HG03108 (cell line): ENCODE results near the gene GNL2.
"Not testable (repeated sequence)": the region's sequence is repeated elsewhere in the genome, so short reads cannot be mapped to it uniquely, and the experiment has no call there.

Source experiments
- ATAC-seq: cut with Tn5 transposase; IDR thresholded peaks from one replicate; pipeline ENCODE4 v1.9.1; 2021; ENCODE audit warnings: moderate library complexity; ENCODE audit not compliant: unreplicated experiment

Gene GNL2

DNA sequence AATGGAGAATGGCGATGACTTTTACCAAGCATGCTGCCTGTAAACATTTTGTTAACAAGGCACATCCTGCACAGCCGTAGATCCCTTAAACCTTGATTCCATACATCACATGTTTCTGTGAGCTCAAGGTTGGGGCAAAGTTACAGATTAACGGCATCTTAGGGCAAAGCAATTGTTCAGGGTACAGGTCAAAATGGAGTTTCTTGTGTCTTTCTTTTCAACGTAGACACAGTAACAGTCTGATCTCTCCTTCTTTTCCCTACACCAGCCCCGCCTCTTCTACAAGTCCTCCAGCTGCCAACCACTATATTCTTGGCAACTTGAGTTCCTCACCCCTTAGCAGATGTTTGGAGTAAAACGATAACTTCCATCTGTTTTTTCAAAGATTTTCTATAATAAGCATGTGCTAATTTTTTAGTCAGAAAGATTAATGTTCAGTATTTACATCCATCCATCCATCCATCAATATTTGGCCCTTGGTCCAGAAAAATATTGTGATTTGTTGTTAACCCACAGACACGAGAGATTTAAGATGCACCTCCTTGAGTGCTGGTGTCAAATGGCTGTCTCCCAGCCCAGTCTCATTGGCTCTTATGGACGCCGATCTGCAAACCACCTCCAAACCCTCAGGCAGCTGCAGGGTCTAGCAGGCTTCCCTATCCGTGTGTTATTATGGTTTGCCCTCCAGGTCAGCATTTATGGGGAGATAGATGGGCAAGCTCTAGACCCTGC, 35.2 kb downstream of the GNL2 start:
- ATAC-seq: no peak

DNA sequence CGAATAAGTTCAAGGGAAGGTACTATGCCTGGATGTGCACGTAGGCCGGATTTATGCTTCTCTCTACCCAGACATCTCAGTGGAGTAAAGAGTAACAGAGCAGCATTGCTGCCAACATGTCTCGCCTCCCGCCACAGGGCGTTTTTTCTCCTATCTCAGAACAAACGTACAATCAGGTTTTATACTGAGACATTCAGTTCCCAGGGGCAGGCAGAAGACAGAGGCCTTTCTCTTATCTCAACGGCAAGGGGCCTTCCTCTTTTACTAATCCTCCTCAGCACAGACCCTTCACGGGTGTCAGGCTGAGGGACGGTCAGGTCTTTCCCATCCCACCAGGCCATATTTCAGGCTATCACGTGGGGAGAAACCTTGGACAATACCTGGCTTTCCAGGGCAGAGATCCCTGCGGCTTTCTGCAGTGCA, 35.8 kb downstream of the GNL2 start:
- ATAC-seq: not testable (repeated sequence)

DNA sequence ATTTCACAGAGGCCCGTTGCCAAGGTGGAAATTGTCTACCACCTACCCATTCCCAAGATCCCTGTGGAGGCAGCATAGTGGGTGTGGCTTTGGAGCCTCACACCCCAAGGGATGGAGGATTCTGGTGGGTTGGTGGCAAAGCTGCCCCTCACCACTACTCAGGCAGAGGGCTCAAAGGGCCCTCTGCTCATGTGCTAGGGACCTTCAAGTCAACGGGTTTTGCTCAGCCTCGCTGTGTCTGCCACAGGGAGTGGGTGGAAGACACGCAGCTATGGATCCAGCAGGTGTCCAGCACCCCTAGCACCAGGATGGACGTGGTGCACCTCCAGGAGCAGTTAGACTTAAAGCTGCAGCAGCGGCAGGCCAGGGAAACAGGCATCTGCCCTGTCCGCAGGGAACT, 36.7 kb downstream of the GNL2 start:
- no peak for ATAC-seq

DNA sequence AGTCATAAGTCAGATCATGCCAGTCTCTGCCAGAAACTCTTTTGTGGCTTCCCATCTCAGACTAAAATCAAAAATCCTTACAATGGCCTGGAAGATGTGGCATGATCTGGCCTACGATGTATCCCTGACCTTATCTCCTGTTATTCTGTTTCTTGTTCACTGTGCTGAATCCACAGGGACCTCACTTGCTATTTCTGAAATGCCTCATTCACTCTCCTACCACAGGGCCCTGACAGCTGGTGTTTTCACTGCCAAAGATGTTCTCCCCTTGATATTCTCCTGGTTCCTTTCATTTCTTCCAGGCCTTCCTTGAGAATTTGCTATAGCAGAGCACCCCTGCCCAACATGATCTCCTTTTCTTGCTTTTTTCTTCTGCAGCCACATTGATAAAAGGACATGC, 37.3 kb downstream of the GNL2 start:
- no peak for ATAC-seq

DNA sequence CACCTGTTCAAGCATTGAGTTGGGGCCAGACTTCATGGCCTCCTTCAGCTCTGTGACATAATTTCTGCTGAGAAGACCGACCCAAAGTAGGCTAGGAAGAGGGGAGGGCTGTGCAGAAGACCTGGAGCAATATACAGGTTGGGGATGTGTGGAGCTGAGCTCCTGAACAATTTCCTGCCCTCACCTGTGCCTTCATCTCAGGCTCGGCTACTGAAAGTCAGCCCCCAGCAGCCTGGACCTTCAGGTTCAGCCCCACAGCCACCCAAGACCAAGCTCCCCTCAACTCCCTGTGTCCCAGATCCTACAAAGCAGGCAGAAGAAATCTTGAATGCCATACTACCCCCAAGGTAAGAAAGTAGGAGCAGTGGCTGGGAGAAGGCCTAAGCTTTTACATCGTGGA, 38.3 kb downstream of the GNL2 start:
- ATAC-seq: no peak

DNA sequence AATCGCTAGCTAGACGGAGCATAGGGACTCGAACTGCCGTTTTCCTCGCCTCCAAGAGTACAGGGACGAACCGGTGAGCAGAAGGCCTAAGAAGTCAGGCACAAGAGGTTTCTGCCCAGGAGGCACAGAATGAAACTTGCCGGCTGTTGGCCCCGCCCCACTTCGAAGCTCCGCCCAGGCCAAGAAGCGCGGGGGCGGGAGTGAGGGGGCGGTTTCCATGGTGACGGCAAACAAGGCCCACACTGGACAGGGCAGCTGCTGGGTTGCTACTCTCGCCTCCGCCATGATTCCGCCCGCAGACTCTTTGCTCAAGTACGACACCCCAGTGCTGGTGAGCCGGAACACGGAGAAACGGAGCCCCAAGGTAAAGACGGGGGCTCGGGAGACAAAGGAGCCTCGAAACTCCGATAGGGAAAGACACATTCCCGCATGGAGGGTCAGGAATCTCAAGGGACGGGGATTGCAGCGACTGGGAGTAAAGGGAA, 39.0 kb downstream of the GNL2 start, which contains the start of gene DNALI1:
TSS of gene DNALI1 (plus strand) at position 229 of the 485 bp plus-strand sequence. CDS start at position 284, 55 bp downstream.
- ATAC-seq: no peak

DNA sequence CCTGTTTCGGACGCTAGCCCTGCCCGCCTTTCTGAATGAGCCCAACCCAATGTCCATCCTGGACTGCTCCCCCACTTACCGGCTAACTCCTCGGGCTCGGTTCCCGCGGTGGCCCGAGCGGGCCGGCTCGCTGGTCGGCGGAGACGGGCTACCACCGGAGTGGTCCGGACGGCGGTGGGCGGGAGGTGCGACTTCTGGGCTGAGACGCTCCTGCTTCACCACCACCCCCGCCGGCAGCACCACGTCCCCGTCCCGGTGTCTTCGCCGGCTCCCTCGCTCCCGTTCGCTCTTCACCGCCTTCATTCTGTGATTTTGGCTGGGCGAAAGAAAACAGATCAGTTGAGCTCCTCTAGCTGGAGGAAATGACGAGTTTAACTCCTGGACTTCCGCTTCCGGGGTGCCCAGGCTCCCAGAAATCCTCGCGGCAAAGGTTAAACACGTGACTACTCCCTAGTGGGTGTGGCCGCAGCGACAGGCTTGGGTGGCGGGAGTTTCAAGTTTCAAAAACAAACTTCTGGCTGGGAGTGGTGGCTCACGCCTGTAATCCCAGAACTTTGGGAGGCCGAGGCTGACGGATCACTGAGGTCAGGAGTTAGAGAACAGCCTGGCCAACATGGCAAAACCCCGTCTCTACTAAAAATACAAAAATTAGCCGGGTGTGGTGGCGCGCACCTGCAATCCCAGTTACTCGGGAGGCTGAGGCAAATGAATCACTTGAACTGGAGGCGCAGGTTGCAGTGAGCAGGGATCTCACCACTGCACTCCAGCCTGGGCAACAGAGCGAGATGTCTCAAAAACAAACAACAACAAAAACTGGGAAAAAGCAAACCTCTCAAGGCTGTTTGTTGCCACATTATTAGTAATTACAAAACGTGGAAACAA, 41.6 kb downstream of the GNL2 start, which contains the start of gene SNIP1:
TSS of gene SNIP1 (minus strand) at position 367 of the 882 bp plus-strand sequence. CDS start at position 303, 64 bp downstream.
- peak; percentile 73 for ATAC-seq

DNA sequence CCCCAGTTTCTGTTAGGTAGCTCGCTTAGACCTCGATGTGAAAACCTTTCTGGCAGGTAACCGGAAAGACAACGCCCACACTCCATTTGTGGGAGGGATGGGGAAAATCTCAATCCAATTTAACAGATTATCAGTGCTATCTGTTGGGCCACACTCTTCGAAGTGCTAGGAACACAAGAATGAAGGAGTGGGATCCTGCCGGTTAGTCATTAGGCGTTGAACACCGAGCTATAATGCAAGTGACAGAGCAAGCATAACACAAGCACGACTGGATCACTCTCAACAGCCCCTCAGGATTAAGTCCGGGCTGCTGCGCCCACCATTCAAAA, 42.2 kb downstream of the GNL2 start:
- ATAC-seq: no peak

DNA sequence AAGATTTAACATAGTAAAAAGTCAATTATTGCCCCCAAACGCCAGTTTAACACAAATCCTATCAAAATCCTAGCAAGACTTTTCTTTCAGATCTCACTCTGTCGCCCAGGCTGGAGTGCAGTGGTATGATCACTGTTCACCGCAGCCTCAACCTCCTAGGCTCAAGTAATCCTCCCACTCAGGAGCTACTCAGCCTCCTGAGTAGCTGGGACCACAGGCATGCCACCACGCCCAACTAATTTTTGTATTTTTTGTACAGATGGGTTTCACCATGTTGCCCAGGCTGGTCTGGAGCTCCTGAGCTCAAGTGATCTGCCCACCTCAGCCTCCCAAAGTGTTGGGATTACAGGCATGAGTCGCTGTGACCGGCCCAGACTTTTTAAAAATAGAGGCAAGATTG, 46.4 kb downstream of the GNL2 start:
- no peak for ATAC-seq

DNA sequence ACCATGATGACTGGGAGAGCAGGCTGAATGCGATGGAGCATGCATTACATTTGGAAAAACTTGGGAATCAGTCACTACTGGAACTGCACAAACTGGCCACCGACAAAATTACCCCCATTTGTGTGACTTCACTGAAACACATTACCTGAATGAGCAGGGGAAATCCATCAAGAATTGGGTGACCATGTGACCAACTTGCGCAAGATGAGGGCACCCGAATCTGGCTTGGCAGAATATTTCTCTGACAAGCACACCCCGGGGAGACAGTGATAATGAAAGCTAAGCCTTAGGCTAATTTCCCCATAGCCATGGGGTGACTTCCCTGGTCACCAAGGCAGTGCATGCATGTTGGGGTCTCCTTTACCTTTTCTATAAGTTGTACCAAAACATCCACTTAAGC, 50.7 kb downstream of the GNL2 start:
- no peak for ATAC-seq

DNA sequence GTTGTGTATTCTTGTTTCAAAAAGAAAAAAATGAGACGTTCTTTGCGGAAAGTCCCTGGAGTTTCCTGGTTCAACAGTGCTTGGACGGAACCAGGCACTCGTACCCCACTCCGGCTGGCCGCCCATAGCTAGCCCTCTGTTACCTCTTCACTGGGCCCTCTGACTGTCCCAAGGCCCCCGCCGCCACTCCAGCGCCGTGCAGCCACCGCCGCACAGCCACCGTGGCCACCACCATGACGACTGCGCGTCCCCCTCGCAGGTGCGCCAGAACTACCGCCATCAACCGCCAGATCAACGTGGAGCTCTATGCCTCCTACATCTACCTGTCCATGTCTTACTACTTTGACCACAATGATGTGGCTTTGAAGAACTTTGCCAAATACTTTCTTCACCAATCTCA, 51.2 kb downstream of the GNL2 start:
- no peak for ATAC-seq

DNA sequence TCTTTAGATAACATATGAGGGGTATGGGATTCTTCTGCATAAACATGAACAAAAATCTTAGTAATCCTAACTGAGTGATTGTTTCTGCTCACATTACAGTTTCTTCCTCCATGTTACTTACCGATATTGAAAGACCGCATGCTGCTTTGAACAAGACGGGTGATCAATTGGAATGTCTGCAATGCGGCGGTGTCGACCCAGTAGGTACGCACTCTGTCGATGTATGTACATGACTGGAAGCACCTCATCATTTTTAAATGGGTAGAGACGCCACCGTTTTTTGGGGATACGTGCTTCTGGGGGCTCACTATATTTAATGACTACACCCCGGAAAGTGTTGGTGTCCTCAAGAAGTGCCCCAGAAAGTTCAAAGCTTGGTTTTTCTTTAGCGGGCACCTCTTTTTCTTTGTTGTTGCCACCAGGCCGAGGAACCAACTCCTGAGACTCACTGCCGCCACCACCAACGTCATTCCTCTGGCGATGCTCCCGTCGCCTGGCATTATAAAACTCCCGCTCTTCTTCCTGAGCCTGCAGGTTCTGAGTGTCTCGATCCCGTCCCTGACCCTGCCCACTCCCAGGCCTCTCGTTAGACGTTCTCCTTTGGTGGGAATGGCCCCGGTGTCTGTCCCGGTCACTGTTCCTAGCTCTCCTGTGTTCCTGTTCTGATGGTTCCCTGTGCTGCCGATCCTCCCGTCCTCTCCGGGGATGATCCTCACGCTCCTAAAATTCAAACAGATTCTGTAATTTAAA, 55.5 kb downstream of the GNL2 start:
- ATAC-seq: no peak

DNA sequence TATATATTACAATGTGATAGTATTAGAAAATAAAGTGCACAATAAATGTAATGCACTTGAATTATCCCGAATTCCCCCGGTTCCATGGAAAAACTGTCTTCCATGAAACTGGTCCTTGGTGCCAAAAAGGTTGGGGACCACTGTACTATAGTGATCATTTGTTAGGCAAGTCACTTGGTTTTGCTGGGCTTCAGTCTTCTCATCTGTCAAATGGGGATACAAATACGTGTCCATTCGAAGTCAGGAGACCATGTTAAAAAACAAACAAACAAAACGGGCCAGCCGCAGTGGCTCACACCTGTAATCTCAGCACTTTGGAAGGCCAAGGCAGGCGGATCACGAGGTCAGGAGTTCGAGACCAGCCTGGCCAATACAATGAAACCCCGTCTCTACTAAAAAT, 56.6 kb downstream of the GNL2 start:
- ATAC-seq: not testable (repeated sequence)

DNA sequence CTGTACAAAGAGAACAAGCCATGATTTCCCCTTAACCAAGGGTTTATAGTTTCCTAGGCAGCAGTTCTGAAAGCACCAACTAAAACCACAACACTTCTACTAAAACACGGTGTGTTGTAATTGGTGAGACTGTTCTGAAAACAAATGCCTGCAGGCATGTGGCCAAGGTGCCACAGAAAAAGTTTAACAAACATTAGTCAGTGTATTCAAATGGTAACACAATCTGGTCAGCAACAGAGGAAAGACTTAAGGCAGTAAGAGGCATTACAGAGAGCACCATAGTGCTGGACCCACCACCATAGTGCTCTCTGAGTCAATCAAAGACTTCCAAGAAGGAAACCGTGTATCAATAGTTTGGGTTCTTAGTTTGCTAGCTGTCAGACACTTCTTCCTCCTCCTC, 58.4 kb downstream of the GNL2 start:
- no peak for ATAC-seq

DNA sequence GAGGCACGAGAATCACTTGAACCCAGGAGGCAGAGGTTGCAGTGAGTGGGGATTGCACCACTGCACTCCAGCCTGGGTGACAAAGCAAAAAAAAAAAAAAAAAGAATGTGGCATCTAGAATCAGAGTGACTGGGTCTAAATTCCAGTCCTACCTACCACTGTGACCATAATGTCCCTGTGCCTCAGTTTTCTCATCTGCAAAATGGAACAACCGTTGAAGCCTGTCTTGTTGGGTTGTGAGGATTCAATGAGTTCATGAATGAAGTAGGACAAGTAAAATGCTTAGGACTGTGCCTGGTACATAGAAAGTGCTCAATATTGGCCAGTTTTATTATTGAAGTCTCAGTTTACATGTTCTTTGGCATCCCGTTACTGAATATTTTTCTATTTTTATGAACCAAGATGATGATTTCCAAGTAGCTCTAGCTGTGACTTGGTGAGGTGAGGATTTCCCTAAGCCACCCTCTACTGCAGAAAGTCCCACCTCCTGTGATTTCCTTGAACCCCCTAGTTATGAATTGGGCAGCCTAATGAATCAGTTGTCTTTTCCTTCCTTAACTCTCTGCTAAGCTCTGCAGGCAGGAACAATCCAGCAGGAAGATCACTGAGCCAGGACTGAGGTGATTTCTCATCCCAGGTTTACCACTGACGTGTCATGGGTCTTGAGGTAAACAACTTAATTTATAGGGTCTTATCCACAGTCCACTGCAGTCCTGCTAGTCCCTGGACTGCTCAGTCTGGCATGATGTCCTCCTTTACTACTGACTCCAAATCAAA, 62.2 kb downstream of the GNL2 start:
- no peak for ATAC-seq

DNA sequence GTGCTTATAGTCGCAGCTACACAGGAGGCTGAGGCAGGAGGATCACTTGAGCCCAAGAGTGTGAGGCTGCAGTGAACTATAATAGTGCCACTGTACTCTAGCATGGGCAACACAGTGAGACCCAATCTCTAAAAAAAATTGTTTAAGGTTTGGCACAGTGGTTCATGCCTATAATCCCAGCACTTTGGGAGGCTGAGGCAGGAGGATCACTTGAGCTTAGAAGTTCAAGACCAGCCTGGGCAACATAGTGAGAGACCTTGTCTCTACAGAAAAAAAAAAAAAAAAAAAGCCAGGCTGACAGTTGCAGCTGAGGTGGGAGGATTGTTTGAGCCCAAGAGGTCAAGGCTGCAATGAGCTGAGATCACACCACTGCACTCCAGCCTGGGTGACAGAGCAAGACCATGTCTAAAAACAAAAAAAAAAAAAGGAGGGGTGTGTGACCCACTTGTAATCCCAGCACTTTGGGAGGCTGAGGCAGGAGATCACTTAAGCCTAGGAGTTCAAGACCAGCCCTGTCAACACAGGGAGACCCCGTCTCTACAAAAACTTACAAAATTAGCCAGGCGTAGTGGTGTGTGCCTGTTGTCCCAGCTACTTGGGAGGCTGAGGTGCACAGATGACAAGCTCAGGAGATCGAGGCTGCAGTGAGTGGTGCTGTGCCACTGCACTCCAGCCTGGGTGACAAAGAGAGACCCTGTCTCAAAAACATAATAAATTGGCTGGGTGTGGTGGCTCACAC, 63.1 kb downstream of the GNL2 start:
- not testable (repeated sequence) for ATAC-seq

DNA sequence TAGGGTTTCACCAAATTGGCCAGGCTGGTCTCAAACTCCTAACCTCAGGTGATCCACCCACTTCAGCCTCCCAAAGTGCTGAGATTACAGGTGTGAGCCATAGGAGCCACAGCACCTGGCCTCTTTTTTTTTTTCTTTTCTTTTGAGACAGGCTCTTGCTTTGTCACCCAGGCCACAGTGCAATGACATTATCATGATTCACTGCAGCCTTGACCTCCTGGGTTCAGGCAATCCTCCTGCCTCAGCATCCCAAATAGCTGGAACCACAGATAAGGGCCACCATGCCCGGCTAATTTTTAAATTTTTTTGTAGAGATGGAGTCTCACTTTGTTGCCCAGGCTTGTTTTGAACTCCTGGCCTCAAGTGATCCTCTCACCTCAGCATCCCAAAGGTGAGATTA, 65.8 kb downstream of the GNL2 start:
- ATAC-seq: not testable (repeated sequence)

DNA sequence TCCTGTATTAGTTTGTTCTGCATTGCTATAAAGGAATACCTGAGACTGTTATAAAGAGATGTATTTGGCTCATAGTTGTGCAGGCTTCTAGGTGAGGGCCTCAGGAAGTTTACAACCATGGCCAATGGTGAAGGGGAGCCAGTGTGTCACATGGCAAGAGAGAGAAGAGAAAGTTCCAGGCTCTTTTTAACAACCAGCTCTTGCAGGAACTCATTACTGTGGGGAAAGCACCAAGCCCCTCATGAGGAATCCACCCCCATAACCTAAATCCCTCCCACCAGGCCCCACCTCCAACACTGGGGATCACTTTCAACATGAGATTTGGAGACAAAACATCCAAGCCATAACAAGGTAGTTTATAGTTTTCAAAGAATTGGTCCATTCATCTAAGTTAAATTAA, 76.1 kb downstream of the GNL2 start:
- no peak for ATAC-seq

DNA sequence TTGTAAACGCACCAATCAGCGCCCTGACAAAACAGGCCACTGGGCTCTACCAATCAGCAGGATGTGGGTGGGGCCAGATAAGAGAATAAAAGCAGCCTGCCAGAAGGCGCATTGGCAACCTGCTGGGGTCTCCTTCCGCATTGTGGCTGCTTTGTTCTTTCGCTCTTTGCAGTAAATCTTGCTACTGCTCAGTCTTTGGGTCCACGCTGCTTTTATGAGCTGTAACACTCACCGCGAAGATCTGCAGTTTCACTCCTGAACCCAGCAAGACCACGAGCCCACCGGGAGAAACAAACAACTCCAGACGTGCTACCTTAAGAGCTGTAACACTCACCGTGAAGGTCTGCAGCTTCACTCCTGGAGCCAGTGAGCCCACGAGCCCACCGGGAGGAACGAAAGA, 76.8 kb downstream of the GNL2 start:
- ATAC-seq: not testable (repeated sequence)

DNA sequence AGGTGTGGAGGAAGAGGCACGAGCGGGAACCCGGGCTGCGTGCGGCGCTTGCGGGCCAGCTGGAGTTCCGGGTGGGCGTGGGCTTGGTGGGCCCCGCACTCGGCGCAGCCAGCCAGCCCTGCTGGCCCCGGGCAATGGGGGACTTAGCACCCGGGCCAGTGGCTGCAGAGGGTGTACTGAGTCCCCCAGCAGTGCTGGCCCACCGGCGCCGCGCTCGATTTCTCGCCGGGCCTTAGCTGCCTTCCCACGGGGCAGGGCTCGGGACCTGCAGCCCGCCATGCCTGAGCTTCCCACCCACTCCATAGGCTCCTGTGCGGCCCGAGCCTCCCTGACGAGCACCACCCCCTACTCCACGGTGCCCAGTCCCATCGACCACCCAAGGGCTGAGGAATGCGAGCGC, 77.5 kb downstream of the GNL2 start:
- not testable (repeated sequence) for ATAC-seq
